Omental fat pad (tissue), 4 donors: ENCODE results near the gene STUB1. TPM values are rescaled to one million over a fixed set of nuclear protein-coding genes. Genes with fewer than 3 reads are reported as not detected.

Source experiments
- ATAC-seq: fragments of 150-250 bp; one replicate; pipeline ENCODE4 v1.9.1; 2016; ENCODE audit warnings: mild to moderate bottlenecking, moderate library complexity; ENCODE audit not compliant: low FRiP score
- DNase-seq: peaks from one replicate; pipeline ENCODE4 v3.0.0-alpha.2; 2019; ENCODE audit warnings: low spot score
- total RNA-seq, 4 donors: library from RNA; depleted of rRNA; stranded (reverse); fragments of >200 nt; gene quantifications; one replicate each; pipeline ENCODE4 v1.1.0, GENCODE V29; 2016
- TF ChIP-seq, protein P1 (sequence below), 3 donors: fragments of 450-650 bp; IDR thresholded peaks; one replicate each; pipeline ENCODE4 v1.5.1; 2016 to 2017; ENCODE audit warnings: antibody characterized with exemption in 3 of 3, mild to moderate bottlenecking in 3 of 3, moderate library complexity in 2 of 3

STUB1 gene
- total RNA-seq, 4 donors from 2014 or later = 119 to 161 (median 128) TPM

DNA sequence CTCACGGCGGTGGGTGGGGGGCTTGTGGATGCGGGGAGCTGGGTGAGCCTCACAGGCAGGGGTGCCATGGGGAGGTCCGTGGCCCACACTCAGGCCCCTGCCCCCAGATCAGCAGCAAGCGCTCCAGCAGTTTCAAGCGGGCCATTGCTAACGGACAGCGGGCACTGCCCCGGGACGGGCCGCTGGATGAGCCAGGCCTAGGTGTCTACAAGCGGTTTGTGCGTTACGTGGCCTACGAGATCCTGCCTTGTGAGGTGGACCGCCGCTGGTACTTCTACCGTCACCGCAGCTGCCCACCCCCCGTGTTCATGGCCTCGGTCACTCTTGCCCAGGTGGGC, 3.7 kb upstream of the STUB1 start:
- TF ChIP-seq, protein P1, sequence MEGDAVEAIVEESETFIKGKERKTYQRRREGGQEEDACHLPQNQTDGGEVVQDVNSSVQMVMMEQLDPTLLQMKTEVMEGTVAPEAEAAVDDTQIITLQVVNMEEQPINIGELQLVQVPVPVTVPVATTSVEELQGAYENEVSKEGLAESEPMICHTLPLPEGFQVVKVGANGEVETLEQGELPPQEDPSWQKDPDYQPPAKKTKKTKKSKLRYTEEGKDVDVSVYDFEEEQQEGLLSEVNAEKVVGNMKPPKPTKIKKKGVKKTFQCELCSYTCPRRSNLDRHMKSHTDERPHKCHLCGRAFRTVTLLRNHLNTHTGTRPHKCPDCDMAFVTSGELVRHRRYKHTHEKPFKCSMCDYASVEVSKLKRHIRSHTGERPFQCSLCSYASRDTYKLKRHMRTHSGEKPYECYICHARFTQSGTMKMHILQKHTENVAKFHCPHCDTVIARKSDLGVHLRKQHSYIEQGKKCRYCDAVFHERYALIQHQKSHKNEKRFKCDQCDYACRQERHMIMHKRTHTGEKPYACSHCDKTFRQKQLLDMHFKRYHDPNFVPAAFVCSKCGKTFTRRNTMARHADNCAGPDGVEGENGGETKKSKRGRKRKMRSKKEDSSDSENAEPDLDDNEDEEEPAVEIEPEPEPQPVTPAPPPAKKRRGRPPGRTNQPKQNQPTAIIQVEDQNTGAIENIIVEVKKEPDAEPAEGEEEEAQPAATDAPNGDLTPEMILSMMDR (IDR thresholded peaks at IDR 0.05) = no peak
- DNase-seq (no peak), ATAC-seq (no peak)

DNA sequence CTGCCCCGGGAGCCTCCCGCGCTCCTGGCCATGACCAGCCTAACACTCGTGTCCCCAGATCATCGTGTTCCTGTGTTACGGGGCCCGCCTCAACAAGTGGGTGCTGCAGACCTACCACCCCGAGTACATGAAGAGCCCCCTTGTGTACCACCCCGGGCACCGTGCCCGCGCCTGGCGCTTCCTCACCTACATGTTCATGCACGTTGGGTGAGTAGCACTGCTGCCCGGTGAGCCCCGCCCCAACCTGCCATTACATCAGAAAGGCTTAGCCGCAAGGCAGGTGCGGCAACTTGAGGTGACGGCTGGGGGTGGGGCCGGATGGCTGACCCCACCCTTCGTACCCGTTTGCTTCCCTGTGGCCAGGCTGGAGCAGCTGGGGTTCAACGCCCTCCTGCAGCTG, 3.3 kb upstream of the STUB1 start:
- ATAC-seq (no peak), DNase-seq (no peak)
- TF ChIP-seq, protein P1 (IDR thresholded peaks at IDR 0.05) = no peak

DNA sequence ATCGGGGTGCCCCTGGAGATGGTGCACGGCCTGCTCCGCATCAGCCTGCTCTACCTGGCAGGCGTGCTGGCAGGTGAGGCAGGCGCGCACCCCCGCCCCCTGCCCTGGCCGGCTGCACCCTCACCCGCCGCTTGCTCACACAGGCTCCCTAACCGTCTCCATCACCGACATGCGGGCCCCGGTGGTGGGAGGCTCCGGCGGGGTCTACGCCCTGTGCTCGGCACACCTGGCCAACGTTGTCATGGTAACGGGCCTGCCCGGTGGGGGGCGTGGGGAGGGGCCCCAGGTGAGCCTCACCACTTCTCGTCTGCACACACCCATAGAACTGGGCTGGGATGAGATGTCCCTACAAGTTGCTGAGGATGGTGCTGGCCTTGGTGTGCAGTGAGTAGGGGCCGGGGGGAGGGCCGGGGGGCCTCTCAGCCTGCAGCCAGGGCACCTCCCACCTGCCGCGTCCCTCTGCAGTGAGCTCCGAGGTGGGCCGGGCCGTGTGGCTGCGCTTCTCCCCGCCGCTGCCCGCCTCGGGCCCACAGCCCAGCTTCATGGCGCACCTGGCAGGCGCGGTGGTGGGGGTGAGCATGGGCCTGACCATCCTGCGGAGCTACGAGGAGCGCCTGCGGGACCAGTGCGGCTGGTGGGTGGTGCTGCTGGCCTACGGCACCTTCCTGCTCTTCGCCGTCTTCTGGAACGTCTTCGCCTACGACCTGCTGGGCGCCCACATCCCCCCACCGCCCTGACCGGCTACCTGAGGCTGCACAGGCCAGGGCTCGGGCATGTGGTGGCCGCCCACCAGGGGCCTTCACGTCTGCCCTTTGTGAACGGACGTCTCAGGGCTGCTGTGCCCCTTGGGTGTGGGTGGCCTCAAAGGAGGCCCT, 2.7 kb upstream of the STUB1 start:
- DNase-seq = no peak
- TF ChIP-seq, protein P1 (IDR thresholded peaks at IDR 0.05) = no peak
- no peak for ATAC-seq

DNA sequence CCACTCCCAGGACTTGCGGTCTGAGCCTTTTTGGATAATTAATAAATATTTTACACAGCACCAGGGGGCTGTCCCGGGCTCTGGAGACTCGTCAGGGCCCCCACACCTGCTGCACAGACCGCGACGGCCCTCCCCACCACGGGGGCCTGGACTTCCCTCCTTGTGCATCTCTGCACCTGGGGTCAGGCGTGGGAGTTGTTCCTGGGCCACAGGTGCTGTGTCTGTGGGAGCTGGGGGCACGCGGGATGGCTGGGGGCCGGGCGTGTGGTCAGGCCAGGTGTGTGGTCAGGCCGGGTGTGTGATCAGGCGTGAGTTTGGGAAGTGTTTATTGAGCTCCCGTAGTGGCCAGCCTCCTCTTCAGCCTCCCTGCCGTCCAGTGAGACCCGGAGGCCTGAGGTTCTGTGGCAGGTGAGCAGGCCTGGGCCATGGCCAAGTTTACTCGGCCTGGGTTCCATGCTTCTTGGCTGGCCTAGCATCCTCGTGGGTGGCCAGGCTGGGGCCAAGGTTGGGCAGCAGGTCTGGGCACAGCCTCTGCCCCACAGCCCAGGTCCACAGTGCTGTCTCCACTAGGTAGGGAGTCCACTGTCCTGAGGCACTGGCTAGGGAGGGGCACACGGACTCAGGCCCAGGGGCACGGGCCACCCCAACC, 1.9 kb upstream of the STUB1 start:
- ATAC-seq = no peak
- TF ChIP-seq, protein P1 (IDR thresholded peaks at IDR 0.05) = no peak
- no peak for DNase-seq

DNA sequence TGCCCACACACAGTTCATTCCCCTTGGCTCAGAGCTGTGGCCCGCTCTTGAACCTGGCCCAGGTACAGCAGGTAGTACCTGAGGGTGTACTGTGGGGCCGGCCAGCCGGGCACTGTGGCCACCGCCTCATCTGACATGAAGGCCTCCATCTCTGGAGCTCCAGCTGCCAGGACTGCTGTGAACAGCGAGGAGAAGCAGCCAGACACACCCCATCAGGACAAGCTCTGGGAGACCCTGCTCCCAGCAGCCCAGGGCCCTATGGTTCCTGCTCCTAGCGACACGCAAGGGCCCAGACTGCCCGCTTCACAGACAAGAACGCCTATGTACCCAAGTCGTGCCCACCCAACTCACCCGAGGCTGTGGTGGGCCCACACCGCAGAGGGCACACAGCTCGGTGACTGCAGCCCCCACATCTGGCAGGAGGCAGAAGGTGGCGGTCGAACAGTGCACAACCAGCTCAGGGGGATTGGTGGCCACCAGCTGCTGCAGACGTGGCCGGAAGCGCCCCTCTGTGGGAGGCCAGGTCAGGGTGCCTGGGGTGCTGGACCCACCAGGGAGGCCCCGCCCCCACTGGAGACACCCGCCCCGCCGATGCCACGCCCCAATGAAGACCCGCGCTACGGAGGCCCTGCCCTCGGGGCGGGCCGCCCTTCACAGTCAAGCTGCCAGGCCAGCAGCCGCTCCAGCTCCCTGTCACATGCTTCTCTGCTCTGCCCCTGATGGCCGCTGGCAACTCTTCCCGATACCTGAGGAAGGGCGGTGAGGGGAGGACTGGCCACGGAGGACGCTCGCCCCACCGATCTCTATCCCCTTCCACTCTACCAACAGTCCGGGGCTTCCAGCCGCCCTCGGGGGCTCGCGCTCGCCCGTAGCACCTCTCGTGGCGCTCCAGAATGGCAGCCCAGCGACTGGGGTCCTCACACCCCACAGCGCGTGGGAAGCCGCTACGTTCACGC, 1.1 kb upstream of the STUB1 start:
- TF ChIP-seq, protein P1 (IDR thresholded peaks at IDR 0.05) = no peak
- DNase-seq (no peak), ATAC-seq (peak; percentile 7)

DNA sequence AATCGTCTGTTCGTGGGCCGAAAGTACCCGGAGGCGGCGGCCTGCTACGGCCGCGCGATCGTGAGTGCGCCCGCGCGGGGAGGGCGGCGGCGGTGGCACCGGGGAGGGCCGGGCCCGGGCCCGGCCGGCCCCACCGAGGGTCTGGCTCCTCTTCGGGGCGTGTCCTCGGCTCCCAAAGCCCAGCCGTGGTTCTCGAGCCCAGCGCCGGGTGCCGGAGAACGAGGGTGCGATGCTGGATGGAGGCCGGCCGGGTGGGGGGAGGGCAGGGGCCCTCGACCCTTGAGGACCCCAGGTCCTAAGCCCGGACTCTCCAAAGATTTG, 375 bp downstream of the STUB1 start:
- DNase-seq (no peak), ATAC-seq (no peak)
- TF ChIP-seq, protein P1 (IDR thresholded peaks at IDR 0.05) = no peak
